GM18499 (cell line): ENCODE results near the gene HOXC11.

Source experiments
- ATAC-seq: cut with Tn5 transposase; IDR thresholded peaks from one replicate; pipeline ENCODE4 v1.9.1; 2021; ENCODE audit warnings: moderate number of reproducible peaks; ENCODE audit not compliant: insufficient read depth, unreplicated experiment

Gene HOXC11

GRCh38 chr12:54018468-54018984 lies 45.6 kb downstream of the HOXC11 start:
- no peak for ATAC-seq

GRCh38 chr12:54019091-54019811 lies 46.3 kb downstream of the HOXC11 start:
- no peak for ATAC-seq

- ATAC-seq = no peak
Measured at GRCh38 chr12:54019924-54020590, 47.1 kb downstream of the HOXC11 start.

GRCh38 chr12:54020591-54021405 lies 47.9 kb downstream of the HOXC11 start:
- no peak for ATAC-seq

GRCh38 chr12:54021432-54022013 lies 48.6 kb downstream of the HOXC11 start:
- ATAC-seq = no peak

- no peak for ATAC-seq
Measured at GRCh38 chr12:54022960-54023884, 50.3 kb downstream of the HOXC11 start.

GRCh38 chr12:54024127-54024526 lies 51.2 kb downstream of the HOXC11 start:
- no peak for ATAC-seq

GRCh38 chr12:54024581-54025305 lies 51.8 kb downstream of the HOXC11 start:
- no peak for ATAC-seq

- ATAC-seq = no peak
Measured at GRCh38 chr12:54025499-54026405, 52.8 kb downstream of the HOXC11 start.

- no peak for ATAC-seq
Measured at GRCh38 chr12:54026640-54027441, 53.9 kb downstream of the HOXC11 start.
